Caco-2 (cell line): ENCODE results near the gene SLC22A4. TPM values are rescaled to one million over a fixed set of nuclear protein-coding genes. Genes with fewer than 3 reads are reported as not detected.
A peak's percentile ranks its signal among the peaks of the same experiment; 100 is the strongest.

Experiments
- BruUV-seq: library from RNA; stranded (reverse); fragments of 400-500 nt; replicated peaks from 2 replicates; lab custom pipeline; 2021; lab: Mats Ljungman, UMichigan
- CTCF ChIA-PET: fragments of 300-600 bp; sonication (Branson Sonifier 250); formaldehyde crosslinking; loops from one replicate; lab custom pipeline; 2022; ENCODE audit warnings: antibody characterized with exemption; lab: Charles Lee
- POLR2A ChIA-PET: fragments of 300-600 bp; sonication (Branson Sonifier 250); formaldehyde crosslinking; loops from one replicate; lab custom pipeline; 2022; ENCODE audit warnings: antibody characterized with exemption; lab: Charles Lee
- DNase-seq, 2 experiments: peaks; one replicate each; pipeline versions ENCODE4 v3.0.0 to v3.0.0-alpha.2; 2020 to 2022
- H3K27me3 ChIP-seq: replicated peaks from 2 replicates; pipeline ENCODE4 v1.6.0; 2011; ENCODE audit warnings: low read length; ENCODE audit not compliant: control insufficient read depth, insufficient read depth
- H3K36me3 ChIP-seq: 2 replicates; pipeline ENCODE4 v1.5.1; 2011; ENCODE audit warnings: low read length; ENCODE audit not compliant: control insufficient read depth, insufficient read depth
- H3K4me1 ChIP-seq: fragments of 250-450 bp; sonication (Bioruptor Pico); 2 replicates; pipeline ENCODE4 v1.5.1; 2020; ENCODE audit warnings: mild to moderate bottlenecking
- H3K4me3 ChIP-seq: 2 replicates; pipeline ENCODE4 v1.5.1; 2011; ENCODE audit warnings: low read depth, mild to moderate bottlenecking, control low read depth, low read length
- H3K9me3 ChIP-seq: fragments of 250-450 bp; sonication (Bioruptor Pico); 2 replicates; pipeline ENCODE4 v1.5.1; 2020; ENCODE audit warnings: mild to moderate bottlenecking, moderate library complexity
- H3K27ac Mint-ChIP-seq: one replicate; pipeline ENCODE4 v1.8.0; 2022; ENCODE audit warnings: mixed read lengths; ENCODE audit not compliant: unreplicated experiment
- H3K27me3 Mint-ChIP-seq: one replicate; pipeline ENCODE4 v1.8.0; 2022; ENCODE audit warnings: mixed read lengths; ENCODE audit not compliant: insufficient read depth, unreplicated experiment
- H3K36me3 Mint-ChIP-seq: one replicate; pipeline ENCODE4 v1.8.0; 2022; ENCODE audit warnings: mild to moderate bottlenecking, mixed read lengths; ENCODE audit not compliant: insufficient read depth, unreplicated experiment
- H3K4me1 Mint-ChIP-seq: one replicate; pipeline ENCODE4 v1.8.0; 2022; ENCODE audit warnings: low read depth, mixed read lengths; ENCODE audit not compliant: unreplicated experiment
- H3K4me3 Mint-ChIP-seq: one replicate; pipeline ENCODE4 v1.8.0; 2022; ENCODE audit warnings: mild to moderate bottlenecking, moderate library complexity, mixed read lengths; ENCODE audit not compliant: unreplicated experiment
- H3K9me3 Mint-ChIP-seq: one replicate; pipeline ENCODE4 v1.8.0; 2022; ENCODE audit warnings: mixed read lengths; ENCODE audit not compliant: unreplicated experiment
- CTCF ChIP-seq, 2 experiments: fragments of 200-600 bp in 1 of 2; IDR thresholded peaks; 1 replicate in 1 of 2; 2 replicates in 1 of 2; pipeline versions ENCODE4 v1.5.1 to v1.8.0; 2011 to 2022; ENCODE audit warnings: antibody characterized with exemption in 1 of 2, control low read depth in 1 of 2, inconsistent platforms in 1 of 2, low read depth in 1 of 2, low read length in 1 of 2, mild to moderate bottlenecking in 1 of 2, moderate library complexity in 1 of 2; ENCODE audit not compliant: insufficient read depth in 1 of 2, severe bottlenecking in 1 of 2, unreplicated experiment in 1 of 2
- intact Hi-C: fragments of 100-400 bp; cut with micrococcal nuclease; formaldehyde crosslinking; loops from one replicate; pipeline ENCODE4 v1.10.0; 2022; ENCODE audit not compliant: unreplicated experiment
- total RNA-seq: library from RNA; stranded (reverse); gene quantifications from 2 replicates; pipeline ENCODE4 v1.2.3, GENCODE V29; 2022

SLC22A4 gene
- total RNA-seq, 1 experiment from 2014 or later = 1.5 TPM

- no TSS peak for BruUV-seq
- Histone ChIP-seq H3K9me3 (no peaks in the 10 kb centered on the region), H3K4me3 (no peak overlapping the region), H3K36me3 (no peaks in the 10 kb centered on the region), H3K27me3 (no peaks in the 10 kb centered on the region), H3K4me1 (peaks cover 6% of the 10 kb centered on the region)
- CTCF ChIA-PET = no interaction called here
- H3K4me3 Mint-ChIP-seq = no peak overlapping the region
- peak in 1 of 2 experiments; percentile 38 for DNase-seq
- POLR2A ChIA-PET = no interaction called here
- intact Hi-C loops = no loop called here
- H3K27ac Mint-ChIP-seq = peak overlapping the region; percentile 76
- no peaks in the 10 kb centered on the region for H3K27me3 Mint-ChIP-seq
- no peak for TF ChIP-seq CTCF (IDR thresholded peaks at IDR 0.05; ENCODE audit: insufficient read depth in 1 of 2, low read depth in 1 of 2, low read length in 1 of 2, severe bottlenecking in 1 of 2, unreplicated experiment in 1 of 2)
- no peaks in the 10 kb centered on the region for H3K4me1 Mint-ChIP-seq
- no peaks in the 10 kb centered on the region for H3K36me3 Mint-ChIP-seq
- H3K9me3 Mint-ChIP-seq = no peaks in the 10 kb centered on the region
These were observed 28.0 kb upstream of the SLC22A4 start for GRCh38 chr5:132266031-132266835.

GRCh38 chr5:132266836-132267160, 27.4 kb upstream of the SLC22A4 start:
- Mint-ChIP-seq H3K4me3 (no peak overlapping the region), H3K4me1 (no peaks in the 10 kb centered on the region), H3K27ac (no peak overlapping the region), H3K9me3 (no peaks in the 10 kb centered on the region), H3K36me3 (no peaks in the 10 kb centered on the region), H3K27me3 (no peaks in the 10 kb centered on the region)
- ChIA-PET POLR2A (no interaction called here), CTCF (no interaction called here)
- H3K9me3 ChIP-seq = no peaks in the 10 kb centered on the region
- H3K36me3 ChIP-seq = no peaks in the 10 kb centered on the region
- intact Hi-C loops = no loop called here
- BruUV-seq = no TSS peak
- DNase-seq = peak in 1 of 2 experiments; percentile 24
- H3K4me1 ChIP-seq = peaks cover 6% of the 10 kb centered on the region
- no peak overlapping the region for H3K4me3 ChIP-seq
- no peaks in the 10 kb centered on the region for H3K27me3 ChIP-seq
- no peak for TF ChIP-seq CTCF (IDR thresholded peaks at IDR 0.05; ENCODE audit: insufficient read depth in 1 of 2, low read depth in 1 of 2, low read length in 1 of 2, severe bottlenecking in 1 of 2, unreplicated experiment in 1 of 2)

- no peaks in the 10 kb centered on the region for H3K27me3 ChIP-seq
- Mint-ChIP-seq H3K9me3 (no peaks in the 10 kb centered on the region), H3K27ac (peak overlapping the region; percentile 3), H3K4me1 (no peaks in the 10 kb centered on the region), H3K36me3 (no peaks in the 10 kb centered on the region), H3K27me3 (no peaks in the 10 kb centered on the region), H3K4me3 (no peak overlapping the region)
- H3K36me3 ChIP-seq = no peaks in the 10 kb centered on the region
- ChIA-PET POLR2A (no interaction called here), CTCF (no interaction called here)
- H3K9me3 ChIP-seq = no peaks in the 10 kb centered on the region
- TF ChIP-seq CTCF (IDR thresholded peaks at IDR 0.05; ENCODE audit: insufficient read depth in 1 of 2, low read depth in 1 of 2, low read length in 1 of 2, severe bottlenecking in 1 of 2, unreplicated experiment in 1 of 2) = no peak
- intact Hi-C loops = no loop called here
- H3K4me3 ChIP-seq = no peak overlapping the region
- DNase-seq = peak in 1 of 2 experiments; percentile 21
- peaks cover 6% of the 10 kb centered on the region for H3K4me1 ChIP-seq
- BruUV-seq = no TSS peak
These were observed 26.9 kb upstream of the SLC22A4 start for GRCh38 chr5:132267166-132267739.
